ENCODE data around the gene PLLP.

Gene PLLP

DNA sequence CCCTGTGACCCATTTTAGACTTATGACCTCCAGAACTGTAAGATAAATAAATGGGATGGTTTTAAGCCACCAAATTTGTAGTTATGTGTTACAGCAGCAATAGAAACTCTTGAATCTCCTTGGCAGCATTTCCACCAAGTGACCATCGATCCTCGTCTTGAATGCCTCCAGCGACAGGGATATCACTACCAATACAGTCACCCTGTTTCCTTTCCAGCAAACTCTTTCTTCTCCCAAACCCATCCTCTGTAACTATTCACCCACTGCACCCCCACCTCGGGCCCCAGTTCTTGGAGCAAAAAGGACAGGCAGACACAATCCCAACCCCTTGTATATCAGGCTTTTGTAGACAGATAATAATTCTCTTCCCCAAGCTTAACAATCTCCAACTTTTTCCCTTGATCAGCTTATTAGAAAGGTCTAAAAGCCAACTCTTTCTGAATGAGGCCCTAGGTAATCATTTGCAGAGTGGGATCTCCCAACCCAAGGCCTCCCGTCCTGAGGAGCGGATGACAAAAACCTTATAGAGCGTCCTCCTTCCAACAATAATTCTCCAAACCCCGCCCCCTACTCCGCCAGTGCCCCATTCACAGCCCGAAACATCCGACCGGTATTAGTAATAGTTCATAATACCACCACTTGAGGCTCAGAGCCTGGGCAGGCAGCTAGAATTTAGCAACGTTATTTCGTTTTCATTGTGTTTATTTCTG, 14.7 kb upstream of the PLLP start:
- TF ChIP-seq, protein P1, sequence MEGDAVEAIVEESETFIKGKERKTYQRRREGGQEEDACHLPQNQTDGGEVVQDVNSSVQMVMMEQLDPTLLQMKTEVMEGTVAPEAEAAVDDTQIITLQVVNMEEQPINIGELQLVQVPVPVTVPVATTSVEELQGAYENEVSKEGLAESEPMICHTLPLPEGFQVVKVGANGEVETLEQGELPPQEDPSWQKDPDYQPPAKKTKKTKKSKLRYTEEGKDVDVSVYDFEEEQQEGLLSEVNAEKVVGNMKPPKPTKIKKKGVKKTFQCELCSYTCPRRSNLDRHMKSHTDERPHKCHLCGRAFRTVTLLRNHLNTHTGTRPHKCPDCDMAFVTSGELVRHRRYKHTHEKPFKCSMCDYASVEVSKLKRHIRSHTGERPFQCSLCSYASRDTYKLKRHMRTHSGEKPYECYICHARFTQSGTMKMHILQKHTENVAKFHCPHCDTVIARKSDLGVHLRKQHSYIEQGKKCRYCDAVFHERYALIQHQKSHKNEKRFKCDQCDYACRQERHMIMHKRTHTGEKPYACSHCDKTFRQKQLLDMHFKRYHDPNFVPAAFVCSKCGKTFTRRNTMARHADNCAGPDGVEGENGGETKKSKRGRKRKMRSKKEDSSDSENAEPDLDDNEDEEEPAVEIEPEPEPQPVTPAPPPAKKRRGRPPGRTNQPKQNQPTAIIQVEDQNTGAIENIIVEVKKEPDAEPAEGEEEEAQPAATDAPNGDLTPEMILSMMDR (IDR thresholded peaks at IDR 0.05; ENCODE audit: extremely low read depth, insufficient read depth, missing control alignments): no peak
- DNase-seq (ENCODE audit: low spot score): peak; percentile 59
- in situ Hi-C loops (cut with MboI; ENCODE audit: low pct_unique_long_range_greater_than_20kb, low sequenced_read_pairs, unreplicated experiment): loop anchor here (25.0 kb wide), 1 partner anchor 212 kb away; the partner anchor contains the start of gene CPNE2

DNA sequence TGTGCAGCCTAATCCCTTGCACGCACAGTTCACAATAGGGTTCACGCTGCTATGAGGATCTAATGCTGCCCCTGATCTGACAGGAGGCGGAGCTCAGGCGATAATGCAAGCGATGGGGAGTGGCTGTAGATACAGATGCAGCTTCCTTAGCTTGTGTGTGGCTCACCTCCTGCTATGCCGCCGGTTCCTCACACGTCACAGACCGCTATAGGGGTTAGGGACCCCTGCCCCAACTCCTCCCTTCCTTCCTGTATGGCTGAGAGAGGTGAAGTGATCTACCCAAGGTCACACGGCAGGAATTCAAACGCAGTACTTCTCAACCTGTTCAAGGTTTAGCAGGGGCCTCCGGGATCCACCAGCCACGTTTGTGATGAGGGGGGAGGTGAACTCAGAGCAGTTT, 13.4 kb upstream of the PLLP start:
- in situ Hi-C loops (cut with MboI; ENCODE audit: low pct_unique_long_range_greater_than_20kb, low sequenced_read_pairs, unreplicated experiment): loop anchor here (25.0 kb wide), 1 partner anchor 211 kb away; the partner anchor contains the start of gene CPNE2
- TF ChIP-seq, protein P1 (IDR thresholded peaks at IDR 0.05; ENCODE audit: extremely low read depth, insufficient read depth, missing control alignments): no peak
- no peak for DNase-seq (ENCODE audit: low spot score)

DNA sequence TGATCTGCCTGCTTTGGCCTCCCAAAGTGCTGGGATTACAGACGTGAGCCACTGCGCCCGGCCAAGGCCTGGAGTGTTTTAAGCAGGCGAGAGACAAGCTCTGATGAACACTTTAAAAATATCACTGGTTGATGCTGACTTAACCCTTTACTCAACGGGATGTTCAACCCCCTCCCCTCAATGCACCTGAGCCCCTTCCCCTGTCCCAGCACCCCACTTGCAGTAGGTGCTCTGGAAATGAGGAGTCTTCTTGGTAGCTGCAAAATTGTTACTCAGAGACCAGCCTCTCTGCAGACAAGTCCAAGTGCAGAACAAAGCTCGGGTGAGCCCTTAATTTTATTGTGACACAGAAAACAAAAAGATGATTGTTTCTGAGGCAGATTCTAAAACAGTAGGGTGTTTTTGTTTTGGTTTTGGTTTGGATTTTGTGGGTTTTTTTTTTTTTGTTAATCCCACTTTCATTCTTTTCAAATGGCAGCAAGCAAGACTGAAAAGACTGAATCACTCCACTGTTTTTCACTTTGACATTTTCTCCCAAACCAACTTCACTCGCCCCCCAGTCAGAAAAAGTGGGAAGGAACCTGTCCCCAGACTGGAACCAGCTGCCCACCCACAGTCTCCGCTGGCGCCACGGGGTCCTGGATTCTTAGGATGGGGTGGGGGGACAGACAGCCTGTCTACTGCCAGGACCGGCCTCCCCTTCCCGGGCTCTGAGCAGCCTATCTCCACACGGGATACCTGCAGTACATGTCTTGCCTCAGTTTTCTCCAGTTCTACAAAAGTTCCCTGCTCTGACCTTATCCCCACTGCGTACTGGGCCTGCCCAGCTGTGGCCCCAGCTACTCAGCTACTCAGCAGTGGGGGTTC, 5.2 kb upstream of the PLLP start:
- TF ChIP-seq, protein P1 (IDR thresholded peaks at IDR 0.05; ENCODE audit: extremely low read depth, insufficient read depth, missing control alignments): no peak
- peak; percentile 56 for DNase-seq (ENCODE audit: low spot score)
- in situ Hi-C loops (cut with MboI; ENCODE audit: low pct_unique_long_range_greater_than_20kb, low sequenced_read_pairs, unreplicated experiment): loop anchor here (25.0 kb wide), 1 partner anchor 202 kb away; the partner anchor contains the start of gene CPNE2

DNA sequence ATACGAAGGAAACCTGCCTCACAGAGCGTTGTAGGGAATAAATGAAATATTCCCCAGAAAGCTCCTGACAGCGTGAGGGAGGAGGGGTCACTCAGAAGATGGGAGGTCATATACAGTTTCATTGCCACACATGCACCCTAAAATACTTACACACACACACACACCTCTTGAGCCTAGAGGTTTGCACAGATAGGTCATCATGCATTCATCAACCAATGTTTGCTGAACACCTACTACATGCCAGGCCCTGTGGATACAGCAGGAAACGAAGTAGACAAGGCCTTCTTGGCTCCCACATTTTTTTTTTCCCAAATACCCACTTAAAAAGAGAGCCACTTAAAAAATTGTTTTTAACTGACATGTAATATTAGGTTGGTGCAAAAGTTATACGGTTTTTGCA, 907 bp upstream of the PLLP start:
- TF ChIP-seq, protein P1 (IDR thresholded peaks at IDR 0.05; ENCODE audit: extremely low read depth, insufficient read depth, missing control alignments): no peak
- no peak for DNase-seq (ENCODE audit: low spot score)
- in situ Hi-C loops (cut with MboI; ENCODE audit: low pct_unique_long_range_greater_than_20kb, low sequenced_read_pairs, unreplicated experiment): loop anchor here (25.0 kb wide), 1 partner anchor 198 kb away; the partner anchor contains the start of gene CPNE2

DNA sequence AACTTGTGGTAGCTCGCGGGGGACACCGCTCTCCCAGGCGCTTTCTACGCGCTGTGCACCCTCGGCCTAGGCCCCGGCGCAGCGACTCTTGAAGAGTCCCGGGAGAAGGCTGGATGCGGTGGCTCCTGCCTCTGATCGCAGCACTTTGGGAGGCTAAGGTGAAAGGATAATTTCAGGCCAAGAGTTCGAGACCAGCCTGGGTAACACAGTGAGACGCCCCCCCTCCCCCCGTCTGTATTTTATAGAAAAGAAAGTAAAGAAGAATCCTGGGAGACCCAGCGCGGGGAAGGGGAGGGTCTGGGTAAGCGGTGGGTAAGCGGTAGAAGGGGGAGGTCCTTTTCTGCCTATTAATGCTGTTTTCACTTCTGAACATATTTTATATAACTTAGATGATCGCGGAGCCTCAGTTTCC, 486 bp upstream of the PLLP start:
- no peak for DNase-seq (ENCODE audit: low spot score)
- in situ Hi-C loops (cut with MboI; ENCODE audit: low pct_unique_long_range_greater_than_20kb, low sequenced_read_pairs, unreplicated experiment): loop anchor here (25.0 kb wide), 1 partner anchor 198 kb away; the partner anchor contains the start of gene CPNE2
- TF ChIP-seq, protein P1 (IDR thresholded peaks at IDR 0.05; ENCODE audit: extremely low read depth, insufficient read depth, missing control alignments): no peak

DNA sequence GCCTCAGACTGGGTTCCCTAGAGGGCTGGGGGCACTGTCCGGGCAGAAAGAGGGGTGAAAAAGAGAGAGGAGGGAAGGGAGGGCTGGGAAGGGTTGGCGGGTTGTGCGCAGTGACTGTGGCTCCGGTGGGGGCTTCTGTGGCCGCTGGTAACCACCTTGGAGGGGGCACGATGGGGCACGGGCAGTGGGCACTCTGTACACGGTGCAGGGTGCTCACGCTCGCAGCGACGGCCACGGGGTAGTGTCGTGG, 588 bp downstream of the PLLP start:
- in situ Hi-C loops (cut with MboI; ENCODE audit: low pct_unique_long_range_greater_than_20kb, low sequenced_read_pairs, unreplicated experiment): loop anchor here (25.0 kb wide), 1 partner anchor 197 kb away; the partner anchor contains the start of gene CPNE2

More for the DNA sequence above, 588 bp downstream of the PLLP start:
- TF ChIP-seq, protein P1 (IDR thresholded peaks at IDR 0.05; ENCODE audit: extremely low read depth, insufficient read depth, missing control alignments): no peak
- no peak for DNase-seq (ENCODE audit: low spot score)
